ENCODE measurements around the gene ALOX15B. TPM values are rescaled to one million over a fixed set of nuclear protein-coding genes. Genes with fewer than 3 reads are reported as not detected.
A peak's percentile ranks its signal among the peaks of the same experiment; 100 is the strongest.

ALOX15B gene
- total and polyA plus RNA-seq, 2 experiments from 2014 or later: not detected

GRCh38 chr17:8019665-8020650, 18.9 kb upstream of the ALOX15B start:
- Histone ChIP-seq H2AFZ (peak overlapping the region; percentile 75), H4K20me1 (ENCODE audit: insufficient read depth) (no peaks in the 10 kb centered on the region)

DNA sequence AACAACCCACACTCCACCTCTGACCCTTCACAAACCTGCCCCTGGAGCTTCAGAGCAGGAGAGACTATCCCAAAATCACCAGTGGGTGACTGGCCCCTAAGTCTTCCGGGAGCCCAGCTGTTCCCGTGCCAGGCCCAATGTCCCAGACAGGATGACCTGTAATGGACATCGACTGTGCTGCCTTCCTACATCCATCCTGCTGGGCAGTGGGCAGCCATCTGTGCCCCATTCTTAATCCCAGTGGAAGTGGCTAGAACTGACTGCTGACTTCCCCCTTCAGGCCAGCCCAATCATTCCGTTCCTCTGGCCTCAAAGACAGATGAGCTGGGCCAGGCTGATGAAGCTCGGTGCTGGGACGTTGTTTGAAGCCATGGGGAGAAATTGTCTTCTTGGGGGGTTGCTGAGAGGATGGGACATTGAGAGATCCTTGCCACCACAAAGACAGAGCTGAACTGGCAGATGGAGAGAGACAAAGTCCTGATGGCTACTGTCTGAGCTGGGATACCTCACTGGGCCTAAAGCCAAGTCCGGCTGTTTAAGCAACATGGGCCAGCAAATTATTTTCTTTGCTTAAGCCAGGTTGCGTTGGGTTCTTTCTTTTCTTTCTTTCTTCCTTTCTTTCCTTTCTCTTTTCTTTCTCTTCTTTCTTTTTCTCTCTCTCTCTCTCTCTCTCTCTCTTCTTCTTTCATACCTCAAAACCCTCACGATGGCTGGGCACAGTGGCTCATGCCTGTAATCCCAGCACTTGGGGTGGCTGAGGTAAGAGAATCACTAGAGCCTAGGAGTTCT, 17.9 kb upstream of the ALOX15B start:
- Histone ChIP-seq H4K20me1 (ENCODE audit: insufficient read depth) (no peaks in the 10 kb centered on the region), H3K4me1 (ENCODE audit: insufficient read depth) (peaks cover 21% of the 10 kb centered on the region), H3K9ac (no peak overlapping the region), H3K9me2 (ENCODE audit: insufficient read depth) (no peaks in the 10 kb centered on the region), H3K27me3 (replicated peaks; ENCODE audit: insufficient read depth) (no peaks in the 10 kb centered on the region), H3K27ac (no peak overlapping the region), H2AFZ (no peak overlapping the region), H3K4me3 (no peak overlapping the region), H3K9me3 (ENCODE audit: low read depth) (no peaks in the 10 kb centered on the region), H3K79me2 (ENCODE audit: insufficient read depth) (no peaks in the 10 kb centered on the region), H3F3A (ENCODE audit: insufficient read depth) (no peaks in the 10 kb centered on the region), H3K4me2 (ENCODE audit: unreplicated experiment) (no peak overlapping the region), H3K36me3 (ENCODE audit: low read depth) (no peaks in the 10 kb centered on the region)
- 81 to 84% methylated on average over 9 of the region's 9 CpGs for WGBS, 2 experiments (ENCODE audit: low coverage in 1 of 2, low lambda C conversion rate in 2 of 2, missing lambda C conversion rate in 2 of 2)
- DNase-seq: no peak
- in situ Hi-C loops (cut with MboI): no loop called here
- TF ChIP-seq EZH2 (IDR thresholded peaks at IDR 0.05; ENCODE audit: insufficient read depth, poor library complexity, severe bottlenecking) (no peak), EZH2phosphoT487 (IDR thresholded peaks at IDR 0.05; ENCODE audit: insufficient read depth, low read depth) (no peak)

More at GRCh38 chr17:8019665-8020650, 18.9 kb upstream of the ALOX15B start:
- no peaks in the 10 kb centered on the region for H3K9me2 ChIP-seq (ENCODE audit: insufficient read depth)
- H3K36me3 ChIP-seq (ENCODE audit: low read depth): no peaks in the 10 kb centered on the region
- H3K9me3 ChIP-seq (ENCODE audit: low read depth): no peaks in the 10 kb centered on the region
- no peak overlapping the region; the same call in 1 of the 2 replicates for H3K27ac ChIP-seq
- no peak overlapping the region for H3K4me3 ChIP-seq
- no peaks in the 10 kb centered on the region for H3F3A ChIP-seq (ENCODE audit: insufficient read depth)
- H3K4me2 ChIP-seq (ENCODE audit: unreplicated experiment): peak overlapping the region; percentile 1
- TF ChIP-seq EZH2phosphoT487 (IDR thresholded peaks at IDR 0.05; ENCODE audit: insufficient read depth, low read depth) (no peak), EZH2 (IDR thresholded peaks at IDR 0.05; ENCODE audit: insufficient read depth, poor library complexity, severe bottlenecking) (no peak)
- H3K27me3 ChIP-seq (replicated peaks; ENCODE audit: insufficient read depth): no peaks in the 10 kb centered on the region; the same call in 1 of the 2 replicates
- in situ Hi-C loops (cut with MboI): no loop called here
- H3K79me2 ChIP-seq (ENCODE audit: insufficient read depth): no peaks in the 10 kb centered on the region
- peak; percentile 76 for DNase-seq
- WGBS, 2 experiments (ENCODE audit: low coverage in 1 of 2, low lambda C conversion rate in 2 of 2, missing lambda C conversion rate in 2 of 2): 62% methylated on average over 16 of the region's 16 CpGs
- 0 out of 2 replicates have a peak overlapping the region, but pooled peaks have one; percentile 28 for H3K9ac ChIP-seq
- H3K4me1 ChIP-seq (ENCODE audit: insufficient read depth): peaks cover 21% of the 10 kb centered on the region

- Histone ChIP-seq H3K27ac (no peak overlapping the region), H3K36me3 (ENCODE audit: low read depth) (no peaks in the 10 kb centered on the region), H3K27me3 (replicated peaks; ENCODE audit: insufficient read depth) (peaks cover 5% of the 10 kb centered on the region; the same call in 1 of the 2 replicates), H3F3A (ENCODE audit: insufficient read depth) (no peaks in the 10 kb centered on the region), H3K4me1 (ENCODE audit: insufficient read depth) (peaks cover 21% of the 10 kb centered on the region), H3K4me2 (ENCODE audit: unreplicated experiment) (no peak overlapping the region), H3K9me2 (ENCODE audit: insufficient read depth) (no peaks in the 10 kb centered on the region), H2AFZ (no peak overlapping the region), H3K9me3 (ENCODE audit: low read depth) (no peaks in the 10 kb centered on the region), H3K4me3 (no peak overlapping the region), H4K20me1 (ENCODE audit: insufficient read depth) (no peaks in the 10 kb centered on the region), H3K9ac (no peak overlapping the region), H3K79me2 (ENCODE audit: insufficient read depth) (no peaks in the 10 kb centered on the region)
- TF ChIP-seq EZH2 (IDR thresholded peaks at IDR 0.05; ENCODE audit: insufficient read depth, poor library complexity, severe bottlenecking) (no peak), EZH2phosphoT487 (IDR thresholded peaks at IDR 0.05; ENCODE audit: insufficient read depth, low read depth) (no peak)
- WGBS, 2 experiments (ENCODE audit: low coverage in 1 of 2, low lambda C conversion rate in 2 of 2, missing lambda C conversion rate in 2 of 2): 90 to 93% methylated on average over 13 of the region's 13 CpGs
- no peak for DNase-seq
- in situ Hi-C loops (cut with MboI): no loop called here
Observed at GRCh38 chr17:8021565-8022359, 17.1 kb upstream of the ALOX15B start.
